GM19397 (cell line): ENCODE measurements around the gene TMEM184B.

ENCODE experiments used
- ATAC-seq: cut with Tn5 transposase; IDR thresholded peaks from one replicate; pipeline ENCODE4 v1.9.1; 2021; ENCODE audit warnings: mild to moderate bottlenecking, moderate library complexity; ENCODE audit not compliant: unreplicated experiment

TMEM184B gene

DNA sequence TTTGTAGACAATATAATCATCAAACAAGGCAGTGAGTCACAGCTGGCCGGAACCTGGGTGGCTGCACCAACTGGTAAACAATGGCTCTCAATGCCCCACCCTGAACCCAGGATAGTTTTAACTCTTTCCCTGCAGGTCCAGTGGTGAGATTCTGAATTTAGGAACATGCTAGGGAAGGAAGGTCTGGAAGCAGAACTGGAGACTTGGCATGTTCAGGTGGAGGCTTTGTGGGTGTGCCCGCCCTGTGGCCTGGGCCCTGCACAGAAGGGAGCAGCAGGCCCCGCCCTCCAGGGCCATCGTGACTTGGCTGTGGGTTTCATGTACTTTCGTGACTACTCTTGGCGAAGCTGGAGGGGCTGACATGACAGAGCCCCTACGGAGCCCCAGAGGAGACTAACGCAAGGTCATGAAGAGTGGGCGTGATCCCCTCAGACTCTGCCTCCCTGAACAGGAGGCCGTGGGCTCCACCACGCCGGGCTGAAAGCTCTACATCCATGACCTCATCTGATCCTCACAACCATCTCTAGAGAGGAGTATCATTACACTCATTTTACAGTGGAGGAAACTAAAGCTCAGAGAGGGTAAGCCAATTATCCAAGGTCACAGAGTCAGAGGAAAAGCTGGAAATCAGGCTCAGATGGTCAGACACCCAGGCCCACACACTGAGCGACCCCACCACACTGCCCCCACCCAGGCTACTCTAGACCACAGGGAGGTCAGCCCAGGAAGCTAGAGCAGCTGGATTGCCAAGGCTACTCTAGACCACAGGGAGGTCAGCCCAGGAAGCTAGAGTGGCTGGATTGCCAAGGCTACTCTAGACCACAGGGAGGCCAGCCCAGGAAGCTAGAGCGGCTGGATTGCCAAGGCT, 43.7 kb downstream of the TMEM184B start:
- no peak for ATAC-seq

DNA sequence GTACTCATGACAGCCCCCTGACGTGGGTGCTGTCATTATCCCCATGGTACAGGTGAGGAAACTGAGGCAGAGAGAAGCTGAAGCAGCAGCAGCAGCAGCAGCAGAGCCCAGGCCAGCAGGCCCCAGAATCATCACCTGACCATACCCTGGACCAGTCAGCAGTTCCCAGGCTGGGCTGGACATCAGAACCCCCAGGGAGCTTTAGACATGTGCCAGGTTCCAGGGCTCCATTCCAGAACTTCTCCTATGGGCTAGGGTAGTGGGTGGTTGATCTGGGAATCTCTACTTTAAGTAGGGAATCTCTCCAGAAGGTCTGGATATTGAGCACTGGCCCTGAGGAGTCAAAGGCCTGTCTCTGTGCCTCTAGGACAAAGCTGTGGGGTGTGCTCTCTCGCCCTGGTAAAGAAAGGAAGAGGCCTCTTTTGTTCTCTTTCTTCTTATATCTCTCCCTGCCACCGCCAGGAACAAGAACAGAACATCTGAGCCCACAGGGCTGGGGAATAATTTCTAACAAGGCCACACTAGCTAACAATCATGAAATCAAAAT, 44.4 kb downstream of the TMEM184B start:
- ATAC-seq: no peak

DNA sequence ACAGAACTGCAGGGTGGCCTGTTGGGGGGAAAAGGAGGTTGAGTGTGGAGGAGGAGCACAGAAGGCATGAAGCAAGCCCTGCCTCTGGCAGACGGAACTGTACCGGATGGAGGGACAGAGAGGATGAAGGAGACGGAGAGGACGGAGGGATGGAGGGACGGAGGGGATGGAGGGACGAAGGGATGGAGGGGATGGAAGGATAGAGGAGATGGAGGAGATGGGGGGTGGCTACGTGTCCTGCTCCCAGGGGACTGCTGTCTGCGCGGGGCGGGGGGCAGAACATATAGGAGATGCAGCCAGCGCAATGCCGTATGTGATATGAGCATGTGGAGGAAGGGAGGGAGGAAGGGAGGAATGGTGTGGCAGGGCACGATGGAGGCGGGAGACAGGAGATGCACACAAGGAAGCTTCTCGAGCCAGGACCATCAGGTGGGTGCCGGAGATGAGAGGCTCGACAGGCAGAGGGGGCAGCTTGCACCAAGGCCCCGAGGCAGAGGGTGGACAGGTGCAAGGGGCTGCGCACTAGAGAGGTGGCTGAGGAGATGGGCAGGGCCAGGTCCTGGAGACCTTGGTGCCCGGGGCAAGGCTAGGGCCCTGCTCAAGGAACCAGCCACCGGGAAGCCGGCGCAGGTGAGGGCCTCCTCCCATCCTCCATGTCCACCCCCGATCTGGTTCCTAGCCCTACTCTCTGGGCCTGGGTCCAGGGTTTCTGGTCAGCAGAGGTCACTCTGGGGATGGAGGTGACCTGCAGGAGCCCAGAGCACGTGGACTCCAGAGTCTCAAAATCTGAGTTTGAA, 45.8 kb downstream of the TMEM184B start:
- no peak for ATAC-seq

DNA sequence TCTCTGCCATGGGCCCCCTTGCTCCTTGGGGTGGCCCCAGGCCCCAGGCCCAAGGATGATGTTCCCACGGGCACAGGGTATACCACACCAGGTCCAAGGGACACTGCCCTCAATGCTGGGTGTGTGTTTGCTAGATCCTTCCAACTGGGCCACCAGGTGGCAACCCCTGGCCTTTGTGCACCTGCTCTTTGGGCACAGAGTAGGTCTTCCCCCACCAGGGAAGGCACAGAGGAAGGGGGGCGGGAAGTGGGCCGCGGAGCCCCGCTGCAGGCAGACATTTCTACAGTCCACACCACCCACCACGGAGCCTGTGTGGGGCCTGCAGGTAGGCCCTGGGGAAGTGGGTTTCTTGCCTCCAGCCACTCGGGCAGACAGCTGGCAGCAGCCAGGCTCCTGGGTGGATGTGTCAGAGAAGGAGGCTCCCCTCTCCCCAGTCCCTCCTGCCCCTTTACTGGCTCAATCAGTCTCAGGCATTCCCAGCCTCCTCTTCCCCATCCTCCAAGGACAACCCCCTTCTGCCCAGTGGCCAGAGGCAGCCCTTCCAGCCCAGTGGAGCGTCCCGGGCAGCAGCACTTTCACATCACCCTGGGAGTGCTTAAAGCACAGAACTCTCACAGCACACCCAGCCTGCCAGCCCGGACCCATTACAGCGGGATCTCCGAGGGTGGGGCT, 49.4 kb downstream of the TMEM184B start:
- ATAC-seq: no peak

DNA sequence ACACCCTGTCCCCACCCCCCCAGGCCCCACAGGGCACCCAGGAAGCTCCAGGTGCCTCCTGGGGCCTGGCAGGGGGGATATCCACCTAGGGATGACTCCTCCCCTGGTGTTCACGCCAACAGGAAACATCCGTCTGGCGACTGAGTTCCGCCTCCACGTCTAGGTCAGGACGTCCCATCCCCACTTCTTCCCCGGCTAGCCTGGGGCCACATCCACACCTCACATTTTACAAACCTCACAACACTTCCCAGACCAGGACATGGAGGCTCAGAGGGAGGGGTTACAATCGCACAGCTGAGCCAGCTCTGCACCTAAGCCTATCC, 50.1 kb downstream of the TMEM184B start:
- ATAC-seq: no peak

DNA sequence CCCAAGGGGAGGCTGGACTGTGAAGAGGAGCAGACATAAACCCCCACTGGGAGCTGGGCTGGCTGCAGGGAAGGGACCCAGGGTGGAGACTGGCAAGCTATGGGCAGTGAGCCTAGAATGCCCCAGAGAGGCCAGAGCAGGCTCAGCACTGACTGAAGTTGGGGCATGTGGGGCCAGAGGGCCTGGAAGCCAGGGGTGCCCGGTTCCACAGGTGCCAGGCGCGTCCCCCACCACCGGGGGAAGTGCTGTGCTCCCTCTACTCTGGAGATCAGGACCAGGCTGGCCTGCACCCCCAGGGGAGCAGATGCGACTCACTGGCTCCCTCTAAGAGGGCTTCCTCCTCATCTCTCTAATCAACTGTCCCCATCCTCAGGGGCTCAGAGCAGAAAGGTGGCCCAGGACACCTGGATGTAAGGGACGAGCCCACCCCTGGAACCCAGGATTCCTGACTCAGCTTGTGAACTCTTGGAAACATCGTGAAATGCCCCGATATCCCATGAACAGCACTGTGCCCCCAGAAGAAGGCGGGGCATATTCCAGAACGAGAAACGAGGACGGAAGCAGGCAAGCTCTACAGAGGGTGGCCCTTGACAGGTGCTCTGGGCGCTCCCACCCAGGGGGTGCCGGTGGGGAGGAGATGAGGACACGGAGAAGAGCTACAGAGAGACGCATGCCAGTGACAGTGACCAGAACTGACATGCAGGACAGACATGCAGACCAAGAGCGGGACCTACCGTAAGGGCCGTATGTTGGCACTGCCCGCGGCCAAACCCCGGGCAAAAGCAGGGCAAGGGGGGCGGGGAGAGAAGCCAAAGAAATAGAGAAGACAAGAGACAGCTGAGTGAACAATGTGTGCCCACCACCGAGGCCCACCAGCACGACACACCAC, 50.7 kb downstream of the TMEM184B start:
- ATAC-seq: no peak

DNA sequence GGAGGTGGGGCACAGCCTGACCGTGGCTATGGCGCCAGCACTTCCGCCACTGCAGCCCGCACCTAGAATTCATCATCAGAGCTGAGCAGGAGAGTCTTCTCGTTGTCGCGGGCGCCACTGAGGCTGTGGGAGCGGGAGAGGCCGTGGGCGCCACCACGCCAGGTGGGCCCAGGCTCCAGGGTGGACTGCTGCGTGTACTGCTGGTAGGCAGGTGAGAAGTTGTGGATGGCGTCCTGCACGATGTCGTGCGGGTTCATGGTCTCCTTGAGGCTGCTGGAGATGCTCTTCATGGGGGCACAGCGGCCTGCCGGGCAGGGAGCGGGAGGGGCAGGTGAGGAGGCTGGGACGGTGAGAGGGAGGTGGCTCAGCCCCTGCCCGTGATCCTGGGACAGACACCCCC, 51.4 kb downstream of the TMEM184B start:
- no peak for ATAC-seq

DNA sequence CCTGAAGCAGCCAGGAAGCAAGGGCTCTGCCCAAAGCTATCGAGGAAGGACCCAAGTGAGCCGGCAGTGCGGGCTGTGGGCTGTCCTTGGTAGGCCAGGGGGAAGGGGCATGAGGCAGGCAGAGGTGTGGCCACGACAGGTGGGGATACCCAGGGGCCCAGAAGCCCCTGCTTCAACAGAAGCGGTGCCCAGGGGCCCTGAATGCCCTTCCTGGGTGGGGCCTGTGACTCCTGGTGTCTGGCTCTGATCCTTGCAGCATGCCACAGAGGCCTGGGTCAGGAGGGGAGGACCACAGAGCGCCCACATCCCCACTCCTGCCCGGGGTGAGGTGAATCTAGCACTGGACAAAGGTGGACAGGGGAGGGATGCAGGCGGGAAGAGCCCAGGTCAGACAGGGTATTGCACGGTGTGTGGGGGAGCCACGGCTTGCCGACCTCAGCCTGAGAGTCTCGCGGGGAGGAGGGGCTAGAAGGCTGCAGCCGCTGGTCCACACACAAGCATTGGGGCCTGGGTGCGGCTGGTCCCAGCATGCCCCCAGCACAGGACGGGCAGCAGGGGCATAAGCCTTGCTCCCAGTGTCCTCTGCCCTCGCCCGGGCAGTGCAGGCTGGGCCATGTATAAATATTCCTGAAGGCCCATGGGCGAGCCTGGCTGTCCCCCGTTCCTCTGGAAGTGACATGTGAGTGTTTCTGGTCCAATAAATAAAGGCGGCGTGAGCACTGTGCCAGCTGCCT, 52.0 kb downstream of the TMEM184B start:
- ATAC-seq: no peak

DNA sequence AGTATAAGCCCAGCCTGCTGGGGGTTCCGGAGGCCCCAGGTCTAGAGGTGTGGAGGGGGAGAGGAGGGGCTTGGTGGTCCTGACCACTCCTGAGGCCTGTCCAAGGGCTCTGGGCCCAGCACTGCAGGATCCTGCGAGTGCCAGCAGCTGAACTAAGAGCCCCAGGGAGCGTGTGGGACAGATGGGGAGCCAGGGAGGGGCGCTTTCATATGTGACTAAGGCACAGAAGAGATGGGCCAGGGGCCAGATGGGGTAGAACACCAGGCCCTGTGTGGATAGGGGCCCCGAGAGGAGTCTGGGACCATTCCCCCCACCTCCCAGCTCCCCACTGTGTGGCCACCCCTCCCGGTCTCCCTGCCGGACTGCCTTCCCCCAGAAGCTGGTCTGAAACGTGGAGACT, 52.6 kb downstream of the TMEM184B start:
- ATAC-seq: no peak

DNA sequence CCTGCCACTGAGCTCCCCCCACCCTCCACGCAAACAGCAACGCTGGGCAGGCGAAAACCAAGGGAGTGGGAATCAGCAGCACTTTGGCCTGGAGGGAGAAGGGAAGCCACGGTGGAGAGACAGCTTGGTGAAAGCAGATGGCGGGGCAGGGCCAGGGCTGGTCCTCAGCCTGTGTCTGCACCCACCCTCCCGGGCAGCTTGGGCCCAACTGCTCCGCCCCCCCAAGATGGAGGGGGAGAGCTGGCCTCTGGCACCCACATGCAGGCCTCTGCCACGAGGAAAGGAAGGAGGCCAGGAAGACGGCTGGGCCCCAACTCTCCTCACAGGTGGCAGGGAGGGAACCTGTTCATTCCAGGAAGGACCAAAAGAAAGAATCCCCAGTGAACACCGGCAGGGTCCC, 53.2 kb downstream of the TMEM184B start:
- ATAC-seq: no peak

DNA sequence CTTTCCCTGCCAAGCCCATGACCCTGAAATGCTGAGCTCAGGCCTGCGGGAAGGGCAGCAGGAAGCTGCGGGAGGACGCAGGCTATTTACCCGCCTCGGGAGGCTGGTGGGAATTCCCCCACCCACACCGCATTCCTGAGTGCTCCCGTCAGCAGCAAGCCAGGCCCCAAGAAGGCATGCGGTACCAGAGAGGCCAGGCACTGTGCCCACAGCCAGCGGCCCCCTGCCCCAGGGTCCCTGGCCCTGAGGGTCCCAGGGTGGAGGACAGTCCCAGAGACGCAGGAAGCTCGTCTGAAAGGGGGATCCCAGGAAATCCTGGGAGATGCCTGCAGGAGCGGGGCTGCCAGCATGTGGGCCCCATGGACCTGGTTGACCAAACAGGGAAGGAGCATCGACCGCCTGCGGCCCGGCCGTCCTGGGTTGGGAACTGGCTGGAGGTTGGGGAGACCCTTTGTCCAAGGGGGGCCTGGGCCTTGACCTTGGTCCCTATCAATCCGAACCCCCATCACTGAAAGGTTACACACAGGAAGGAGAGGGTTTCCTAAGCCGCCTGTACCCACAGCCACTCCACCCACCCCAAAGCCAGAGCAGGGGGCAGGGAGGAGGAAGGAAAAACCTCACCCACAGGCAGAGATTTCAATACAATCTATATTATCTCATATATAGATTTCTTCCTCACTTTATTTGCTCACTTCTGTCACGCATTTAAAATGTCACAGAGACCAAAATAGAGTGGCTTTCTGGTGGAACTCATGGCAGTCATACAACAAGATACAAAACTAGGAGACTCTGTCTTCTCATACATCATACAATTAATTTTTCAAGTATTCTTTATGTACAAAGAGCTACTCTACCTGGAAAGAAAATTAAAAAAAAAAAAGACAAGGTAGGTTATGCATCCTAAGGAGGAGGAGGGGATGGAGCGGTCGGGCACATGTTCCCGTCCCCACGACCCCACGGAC, 53.9 kb downstream of the TMEM184B start:
- ATAC-seq: no peak

DNA sequence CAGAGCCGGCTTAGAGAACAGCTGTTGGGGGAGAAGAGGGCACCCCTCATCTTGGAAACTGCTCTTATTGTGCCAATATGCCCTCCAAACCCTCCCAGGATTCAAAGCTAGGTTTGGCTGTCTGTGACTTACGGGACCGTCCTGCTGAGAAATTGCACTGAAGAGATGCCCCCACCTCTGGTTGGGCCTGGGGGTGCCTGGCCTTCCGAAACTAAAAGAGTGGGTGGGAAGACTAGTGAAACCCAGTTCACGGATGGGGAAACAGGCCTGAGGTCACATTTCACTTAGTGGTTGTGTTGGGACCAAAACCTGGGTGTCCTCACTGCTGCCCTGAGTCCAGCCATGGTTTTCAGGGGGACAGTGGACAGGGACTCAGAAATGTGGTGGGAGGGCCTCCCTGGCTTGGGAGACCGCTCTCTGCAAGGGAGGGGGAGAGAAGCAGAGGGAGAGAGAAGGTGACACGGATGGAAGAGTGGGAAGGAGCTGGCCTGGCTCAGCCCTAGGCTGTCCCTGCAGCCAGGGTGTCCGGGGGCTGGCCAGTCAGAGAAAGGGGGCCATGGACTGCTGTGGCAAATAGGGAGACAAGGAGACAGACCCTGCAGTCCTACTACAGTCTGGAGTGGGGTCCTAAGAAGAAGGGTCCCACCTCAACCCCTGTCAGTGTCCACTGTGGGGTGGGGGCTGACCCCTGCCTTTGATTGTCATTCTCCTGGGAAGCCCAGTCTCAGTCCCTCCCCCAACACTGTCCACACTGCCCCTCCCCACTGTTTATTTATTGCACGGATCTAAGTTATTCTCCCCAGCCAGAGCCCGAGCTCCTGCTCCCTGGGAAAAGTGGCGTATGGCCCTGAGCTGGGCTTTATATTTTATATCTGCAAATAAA, 57.4 kb downstream of the TMEM184B start:
- no peak for ATAC-seq

DNA sequence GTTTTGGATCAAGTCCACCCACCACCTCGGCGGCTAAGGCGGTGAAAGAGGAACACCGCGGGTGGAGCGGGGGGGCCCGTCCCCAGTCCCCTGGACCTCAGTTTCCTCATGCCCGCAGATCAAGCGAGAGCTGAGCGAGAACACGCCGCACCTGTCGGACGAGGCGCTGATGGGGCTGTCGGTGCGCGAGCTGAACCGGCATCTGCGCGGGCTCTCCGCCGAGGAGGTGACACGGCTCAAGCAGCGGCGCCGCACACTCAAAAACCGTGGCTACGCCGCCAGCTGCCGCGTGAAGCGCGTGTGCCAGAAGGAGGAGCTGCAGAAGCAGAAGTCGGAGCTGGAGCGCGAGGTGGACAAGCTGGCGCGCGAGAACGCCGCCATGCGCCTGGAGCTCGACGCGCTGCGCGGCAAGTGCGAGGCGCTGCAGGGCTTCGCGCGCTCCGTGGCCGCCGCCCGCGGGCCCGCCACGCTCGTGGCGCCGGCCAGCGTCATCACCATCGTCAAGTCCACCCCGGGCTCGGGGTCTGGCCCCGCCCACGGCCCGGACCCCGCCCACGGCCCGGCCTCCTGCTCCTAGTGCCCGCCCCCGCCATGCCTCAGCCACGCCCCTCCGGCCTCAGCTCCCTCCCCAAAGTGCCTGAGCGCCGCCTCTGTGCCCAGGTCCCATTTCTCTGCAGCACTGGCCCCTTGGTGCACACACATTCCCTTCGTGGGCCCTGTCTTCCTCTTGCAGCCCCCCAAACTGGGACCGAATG, 58.3 kb downstream of the TMEM184B start:
- peak; percentile 53 for ATAC-seq

DNA sequence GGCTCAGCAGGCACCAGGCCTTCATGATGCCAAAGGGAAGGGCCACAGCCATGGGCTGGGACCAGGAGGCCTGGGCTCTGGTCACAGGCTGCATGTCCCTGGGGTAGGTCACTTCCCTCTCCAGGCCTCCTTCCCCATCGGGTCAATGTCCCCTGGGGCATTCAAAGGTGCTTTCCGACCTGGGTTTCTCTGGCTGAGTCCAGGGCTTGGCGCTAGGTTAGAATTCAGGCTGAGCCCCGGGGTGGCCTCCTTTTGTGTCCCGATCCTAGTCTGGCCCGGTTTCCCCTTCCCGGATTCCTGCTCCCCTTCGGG, 58.9 kb downstream of the TMEM184B start:
- ATAC-seq: peak; percentile 5

DNA sequence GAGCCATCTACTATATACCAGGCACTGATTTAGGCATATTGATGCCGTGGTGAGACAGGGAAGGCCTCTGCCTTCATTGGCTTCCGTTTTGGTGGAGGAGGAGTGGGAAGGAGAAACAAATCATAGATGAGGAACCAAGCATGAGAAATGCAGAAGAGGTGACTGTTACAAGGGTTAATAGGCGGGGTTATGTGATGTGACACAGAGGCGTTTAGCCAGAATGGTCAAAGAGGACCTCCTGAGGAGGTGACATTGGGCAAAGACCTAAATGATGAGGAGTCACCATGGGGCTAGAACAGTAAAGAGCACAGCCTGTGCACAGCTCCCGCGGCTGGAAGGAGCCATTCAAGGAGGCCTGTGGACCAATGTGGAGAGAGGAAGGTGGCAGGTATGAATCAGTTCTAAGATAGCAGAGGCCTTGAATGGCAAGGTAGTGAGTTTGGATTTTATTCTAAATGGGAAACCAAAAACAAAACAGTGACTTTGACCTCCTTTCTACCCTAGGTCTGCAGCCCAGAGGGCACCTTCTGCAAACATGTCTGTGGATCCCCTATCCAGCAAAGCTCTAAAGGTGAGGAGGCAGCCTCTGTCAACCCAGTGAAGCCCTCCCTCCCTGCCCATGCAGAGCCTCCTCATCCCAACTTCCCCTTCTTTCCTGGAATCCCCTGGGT, 59.4 kb downstream of the TMEM184B start:
- no peak for ATAC-seq

DNA sequence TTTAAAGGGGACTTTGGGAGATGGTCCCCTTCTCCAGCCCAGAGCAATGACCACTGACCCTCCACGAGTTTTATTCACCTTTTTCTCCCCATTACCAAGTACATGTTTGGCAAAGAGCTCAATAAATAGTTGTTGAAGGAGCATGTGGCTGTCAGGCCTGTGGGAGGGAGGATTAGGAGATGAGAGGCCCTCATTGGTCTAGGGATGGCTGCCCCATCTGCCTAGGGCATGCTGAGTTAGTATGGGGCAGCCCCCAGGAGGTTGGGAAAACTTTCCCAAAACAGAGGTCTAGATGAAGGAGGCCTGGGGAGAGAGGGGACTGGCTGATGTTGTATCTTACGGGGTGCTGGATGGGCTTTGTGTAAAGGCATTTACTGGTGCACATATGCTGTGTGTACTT, 60.4 kb downstream of the TMEM184B start:
- ATAC-seq: no peak

DNA sequence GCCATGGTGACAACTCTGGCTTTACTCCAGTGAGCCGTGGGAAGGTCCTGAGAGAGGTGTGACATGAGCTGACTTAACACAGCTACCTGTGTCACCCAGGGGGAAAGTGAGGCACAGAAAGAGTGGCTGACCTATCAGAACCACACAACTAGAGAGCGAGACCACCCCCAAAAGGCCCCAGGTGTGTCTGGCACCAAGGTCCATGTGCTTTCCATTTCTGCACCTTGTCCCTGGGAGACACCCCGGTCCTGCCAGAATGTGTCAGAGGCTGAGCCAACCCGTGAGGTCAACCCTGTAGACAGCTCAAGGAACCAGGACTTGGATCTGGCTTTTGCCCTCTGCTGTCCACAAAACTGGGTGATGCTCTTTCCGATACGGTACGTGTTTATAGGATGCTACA, 61.3 kb downstream of the TMEM184B start:
- no peak for ATAC-seq
